Stimulated activated CD4-positive, alpha-beta T cell treated with anti-CD3 and anti-CD28 coated beads, Interleukin-12 subunit alpha, Interleukin-12 subunit beta, amount 100 ng/mL, for 4 hours (primary cell): Measurements from ENCODE around the gene ANKRD22.
"Not testable (repeated sequence)": the region's sequence is repeated elsewhere in the genome, so short reads cannot be mapped to it uniquely, and the experiment has no call there.

Experiments
- DNase-seq: peaks from one replicate; pipeline ENCODE4 v3.0.0-alpha.2; 2020

The ANKRD22 gene

DNA sequence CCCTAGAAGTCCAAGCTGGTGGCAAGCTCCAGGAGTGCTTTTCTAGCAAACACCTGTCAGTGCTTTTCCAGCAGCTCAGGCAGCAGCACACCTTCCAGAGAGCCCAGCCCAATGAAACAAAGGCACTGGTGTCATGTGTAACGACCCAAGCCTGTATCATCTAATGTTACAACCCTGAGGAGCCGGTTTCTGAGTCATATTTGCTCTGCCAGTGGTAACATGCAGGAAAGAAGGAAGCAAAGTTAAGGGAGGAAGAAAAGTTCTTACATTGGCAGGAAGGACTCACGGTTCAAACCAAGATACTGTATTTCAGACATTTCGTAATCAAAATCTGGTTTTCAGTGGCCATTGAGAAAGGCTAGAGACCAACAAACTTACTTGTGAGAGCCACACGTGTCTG lies at the start of gene ANKRD22:
TSS of gene ANKRD22 (minus strand) at position 139 of the 400 bp plus-strand sequence. CDS start 237 bp downstream, outside the sequence.
- no peak for DNase-seq

DNA sequence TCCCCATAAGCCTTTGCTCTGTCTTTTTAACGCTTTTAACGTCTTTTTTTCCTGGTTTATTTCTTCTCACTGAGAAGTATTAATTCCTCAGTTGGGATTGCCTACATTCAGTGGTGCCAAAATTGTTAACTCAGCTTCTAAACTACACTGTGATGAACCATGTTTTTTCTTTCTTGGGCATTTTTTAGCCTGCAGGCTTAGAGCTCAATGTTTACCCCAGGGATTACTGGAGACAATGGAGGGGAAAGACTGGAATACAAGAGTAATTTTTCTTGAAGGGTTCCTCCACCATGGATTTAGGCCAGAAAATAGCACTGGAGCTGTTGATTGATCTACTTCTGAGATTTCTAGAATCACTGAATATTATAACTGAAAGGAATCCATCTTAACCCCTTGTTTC lies 48.2 kb upstream of the ANKRD22 start:
- DNase-seq: no peak

DNA sequence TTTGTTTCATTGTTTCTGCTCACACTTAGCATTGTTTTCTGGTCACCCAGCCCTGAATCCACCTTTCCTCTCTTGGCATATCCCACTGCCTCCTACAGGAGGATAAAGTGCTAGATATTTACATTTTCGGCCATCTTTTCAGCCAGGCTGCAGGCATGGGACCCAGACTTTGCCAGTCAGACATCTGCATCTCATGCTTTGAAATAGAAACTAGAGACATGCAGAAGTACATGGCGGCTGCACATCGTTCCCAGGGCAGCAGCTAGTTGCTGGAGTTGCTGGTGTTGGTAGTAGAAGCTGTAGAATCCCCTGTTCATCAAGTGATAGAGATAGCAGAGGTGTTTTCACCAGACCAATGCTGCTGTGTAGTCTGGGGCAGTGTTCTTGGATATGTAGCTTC lies 47.1 kb upstream of the ANKRD22 start:
- DNase-seq: no peak

DNA sequence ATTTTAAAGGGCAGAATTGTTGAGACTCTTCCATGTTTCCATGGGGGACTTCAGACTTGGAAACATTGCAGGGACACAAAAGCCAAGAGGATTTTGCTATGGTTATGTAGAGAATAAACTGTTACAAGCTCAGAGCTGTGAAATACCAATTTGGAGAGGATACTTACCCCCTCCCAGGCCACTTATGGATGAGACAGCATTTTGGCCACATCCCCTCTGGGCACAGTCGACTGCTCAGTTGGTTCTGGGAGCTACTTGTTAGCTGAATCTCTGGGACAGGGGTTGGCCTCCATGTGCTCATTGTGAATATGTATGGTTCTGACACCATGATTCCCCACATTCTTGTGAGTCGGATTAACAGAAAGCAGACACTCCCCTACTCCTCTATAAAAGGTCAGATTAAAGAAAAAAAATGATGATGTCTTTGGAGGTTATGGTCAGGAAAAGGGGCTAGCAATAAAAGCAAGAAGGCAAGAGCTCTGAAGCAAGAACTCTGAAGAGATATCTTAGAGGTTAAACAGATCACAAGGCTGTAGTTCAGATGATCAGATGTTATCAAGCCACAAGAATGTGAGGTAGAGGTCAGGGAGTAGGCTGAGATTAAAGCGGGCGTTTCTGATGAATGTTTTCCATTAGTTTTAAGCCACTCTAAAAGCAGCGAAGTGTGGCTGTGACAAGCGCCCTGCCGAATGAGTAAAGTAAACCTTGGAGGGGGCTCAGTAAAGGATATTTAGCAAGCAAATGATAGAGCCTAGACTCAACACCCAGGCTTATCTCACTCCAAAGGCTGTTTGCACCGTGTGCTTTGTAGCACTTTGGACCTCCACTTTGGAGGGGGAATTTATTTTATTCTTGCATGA lies 45.6 kb upstream of the ANKRD22 start:
- DNase-seq: no peak

DNA sequence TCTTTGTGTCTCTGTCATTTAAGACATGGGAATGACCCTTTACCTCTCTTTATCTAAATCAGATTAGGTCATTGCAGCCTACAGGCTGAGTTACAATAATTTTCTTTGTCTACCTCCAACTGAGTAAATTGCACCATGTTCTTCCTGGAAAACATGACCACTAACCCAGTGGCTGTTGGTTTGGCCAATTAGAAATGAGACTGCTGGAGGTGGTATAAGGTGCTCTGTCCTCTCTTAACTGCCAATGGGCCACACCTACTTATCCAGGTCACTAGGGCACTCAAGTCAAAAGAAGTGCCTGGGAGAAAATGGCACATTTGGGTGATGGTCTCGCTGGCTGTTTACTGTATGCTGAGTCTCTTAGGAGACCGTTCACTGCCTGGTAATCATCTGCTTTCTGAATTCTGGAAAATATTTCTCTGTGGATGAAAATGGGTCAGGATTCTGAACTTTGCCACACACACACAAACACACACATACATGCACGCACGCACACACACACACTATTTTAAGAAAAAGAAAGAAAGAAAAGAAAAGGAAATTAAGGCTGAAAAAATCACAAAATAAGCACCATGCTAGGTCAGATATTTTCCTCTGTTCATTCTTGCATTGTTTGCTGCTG lies 44.8 kb upstream of the ANKRD22 start:
- DNase-seq: no peak

DNA sequence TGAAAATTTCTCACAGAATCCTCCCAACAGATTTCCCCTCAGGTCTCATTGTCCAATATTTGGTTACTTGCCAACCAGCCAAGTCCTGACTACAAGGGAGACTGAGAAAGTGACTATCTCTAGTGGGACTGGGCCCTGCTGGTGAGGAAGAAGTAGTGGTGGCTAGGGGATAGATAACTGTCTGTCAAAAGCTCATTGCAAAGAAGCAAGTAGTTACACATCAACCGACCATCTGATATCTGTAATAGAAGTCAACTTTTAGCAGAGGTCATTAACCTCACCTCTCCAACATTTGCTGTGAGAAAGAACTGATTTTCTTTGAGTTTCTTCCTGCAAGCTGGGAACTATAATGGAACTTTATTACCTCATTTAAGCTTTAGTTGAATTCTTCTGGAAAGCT lies 43.6 kb upstream of the ANKRD22 start:
- no peak for DNase-seq

DNA sequence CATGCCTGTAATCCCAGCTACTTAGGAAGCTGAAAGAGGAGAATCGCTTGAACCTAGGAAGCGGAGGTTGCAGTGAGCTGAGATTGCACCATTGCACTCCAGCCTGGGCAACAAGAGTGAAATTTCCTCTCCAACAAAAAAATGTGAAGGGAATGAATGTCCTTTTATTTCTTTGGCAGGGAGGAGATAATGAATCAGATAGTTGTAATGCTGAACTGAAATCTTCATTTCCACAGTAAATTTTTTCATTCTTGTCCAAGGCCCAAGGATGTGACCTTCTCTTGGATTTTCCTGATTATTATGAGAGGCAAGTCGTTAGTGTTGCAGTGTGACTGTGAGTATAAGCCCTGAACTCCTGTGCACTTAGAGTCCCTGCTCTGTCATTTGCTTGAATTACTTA lies 42.0 kb upstream of the ANKRD22 start:
- DNase-seq: no peak

DNA sequence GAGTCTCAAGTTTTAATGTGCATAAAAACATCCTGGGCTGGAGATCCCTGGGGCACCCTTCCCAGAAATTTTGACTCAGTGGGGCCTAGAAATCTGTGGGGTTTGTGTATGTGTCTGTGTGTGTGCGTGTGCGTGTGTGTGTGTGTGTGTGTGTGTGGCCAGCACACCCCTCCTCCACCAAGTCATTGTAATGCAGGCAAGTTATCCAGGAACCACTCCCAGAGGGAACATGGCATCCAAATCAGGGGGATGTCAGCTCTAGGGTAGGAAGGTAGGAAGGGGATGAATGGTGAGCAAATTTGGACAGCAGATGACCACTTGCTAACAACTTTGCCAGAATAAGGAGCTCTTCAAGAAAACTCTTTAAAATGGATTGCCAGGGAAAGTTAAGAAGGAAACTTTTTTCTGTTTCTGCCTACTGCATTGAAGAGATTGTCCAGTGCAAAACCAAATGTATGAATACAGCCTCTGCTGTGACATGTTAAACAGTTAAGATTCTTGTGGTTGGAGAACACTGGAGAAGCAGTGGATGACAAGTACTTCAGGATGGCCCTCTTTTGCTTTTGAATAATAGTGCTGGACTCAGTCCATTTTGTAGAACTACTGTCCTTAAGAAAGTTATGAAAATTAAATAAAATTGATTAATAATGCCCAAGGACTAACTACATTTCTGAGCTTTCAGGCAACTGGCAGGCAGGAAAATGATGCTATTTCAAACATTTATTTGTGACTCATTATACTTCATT lies 40.8 kb upstream of the ANKRD22 start:
- no peak for DNase-seq

DNA sequence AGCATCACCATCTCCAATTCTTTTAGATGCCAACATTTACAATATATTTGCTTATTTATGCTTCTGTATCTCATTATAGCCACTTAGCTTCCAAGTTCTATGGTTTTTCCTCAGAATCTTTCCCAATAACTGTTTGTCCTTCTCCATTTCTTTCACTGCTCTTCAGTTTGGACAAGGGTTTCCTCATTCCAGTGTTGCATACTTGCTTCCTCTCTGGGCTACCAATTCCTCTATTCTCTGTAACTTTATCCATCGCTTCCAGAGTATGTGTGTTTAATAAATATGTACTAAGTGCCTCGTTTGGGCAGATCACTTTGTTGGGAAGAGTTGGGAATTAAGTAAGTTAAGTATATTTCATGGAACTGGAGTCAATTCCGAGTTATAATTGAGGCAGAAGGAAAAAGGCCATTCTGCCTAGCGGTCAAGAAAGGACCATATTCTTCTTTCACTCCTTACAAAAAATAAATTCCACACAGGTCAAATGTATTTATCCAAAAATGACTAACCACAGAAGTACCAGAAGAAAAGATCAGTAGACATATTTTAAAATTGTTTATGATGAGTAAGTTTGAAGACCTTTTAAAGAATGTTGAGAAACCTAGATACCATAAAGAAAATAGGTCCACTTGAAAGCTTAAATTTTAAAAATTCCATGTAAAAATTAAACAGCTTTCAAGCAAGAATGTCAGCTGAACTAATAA lies 39.2 kb upstream of the ANKRD22 start:
- no peak for DNase-seq

DNA sequence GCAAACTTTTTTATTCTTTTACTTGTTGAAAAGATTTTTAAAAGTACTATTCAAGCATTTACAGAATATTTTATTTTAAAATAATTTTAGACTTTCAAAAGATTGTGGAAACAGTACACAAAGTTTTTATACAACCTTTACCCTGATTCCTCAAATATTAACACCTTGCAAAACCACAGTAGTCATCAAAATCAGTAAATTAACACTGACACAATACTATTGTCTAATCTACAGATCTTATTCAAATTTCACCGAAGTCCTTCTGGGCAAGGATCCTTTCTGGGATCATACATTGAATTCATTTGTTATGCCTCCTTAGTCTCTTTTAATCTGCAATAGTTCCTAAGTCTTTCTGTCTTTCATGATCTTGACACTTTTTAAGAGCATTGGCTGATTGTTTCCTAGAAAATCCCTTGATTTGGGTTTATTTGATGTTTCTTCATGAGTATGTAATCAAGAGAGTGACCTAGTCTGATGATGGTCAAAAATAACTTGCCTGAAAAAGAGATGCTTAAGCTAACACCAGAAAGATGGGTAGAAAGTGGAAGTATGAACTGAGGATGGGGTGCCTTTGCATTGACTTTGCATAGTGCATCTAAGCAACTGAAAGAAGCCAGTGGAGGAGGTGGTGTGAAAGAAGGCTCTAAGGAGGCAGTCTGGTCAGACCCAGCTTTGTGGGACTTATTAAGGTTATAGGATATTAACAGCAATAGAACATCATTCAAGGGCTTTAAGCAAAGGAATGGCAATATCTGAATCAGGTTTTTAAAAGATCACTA lies 38.1 kb upstream of the ANKRD22 start:
- DNase-seq: no peak

DNA sequence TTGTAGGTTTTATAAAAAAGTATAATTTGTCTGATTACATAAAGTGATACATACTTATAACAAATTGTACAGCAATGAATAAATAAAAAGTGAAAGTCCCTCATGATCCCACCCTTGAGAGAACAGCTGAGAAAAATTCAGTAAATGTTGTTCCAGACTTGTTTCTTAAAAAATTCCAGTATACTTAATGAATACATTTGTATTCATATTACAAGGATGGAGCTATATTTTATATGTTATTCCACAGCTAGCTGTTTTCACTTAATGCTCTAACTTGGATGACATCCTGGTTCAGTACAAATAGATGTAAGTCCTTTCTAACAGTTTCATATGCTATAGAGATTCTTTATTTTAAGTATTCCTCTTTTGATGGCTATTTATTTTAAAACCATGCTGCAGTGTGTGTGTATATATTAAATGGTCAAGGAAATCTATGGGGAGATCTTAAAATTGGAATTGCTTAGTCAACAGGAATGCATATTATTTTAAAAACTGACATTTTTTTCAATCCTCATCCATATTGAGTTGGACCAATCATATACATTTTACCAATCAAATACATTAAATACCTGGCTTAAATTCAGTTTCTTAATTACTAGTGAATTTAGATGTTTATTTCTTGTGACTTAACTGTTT lies 37.3 kb upstream of the ANKRD22 start:
- DNase-seq: no peak

DNA sequence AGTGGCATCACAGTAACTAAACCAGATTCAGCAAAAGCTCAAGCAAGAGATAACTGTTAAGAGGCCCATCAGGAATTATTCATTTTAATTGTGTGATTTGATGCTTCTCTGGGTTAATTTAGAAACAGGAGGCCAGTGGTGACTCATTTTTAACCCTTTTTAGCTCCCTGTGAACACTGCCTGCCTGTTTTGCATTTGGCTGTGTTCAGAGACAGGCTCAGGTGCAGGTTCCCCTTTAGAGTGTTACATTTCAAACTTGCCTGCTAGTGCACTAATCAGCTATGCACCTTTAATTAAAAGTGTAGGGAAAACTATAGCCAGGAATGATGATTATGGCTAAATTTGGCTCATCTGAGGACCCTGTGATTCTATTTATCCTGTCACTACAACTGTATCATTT lies 34.9 kb upstream of the ANKRD22 start:
- no peak for DNase-seq

DNA sequence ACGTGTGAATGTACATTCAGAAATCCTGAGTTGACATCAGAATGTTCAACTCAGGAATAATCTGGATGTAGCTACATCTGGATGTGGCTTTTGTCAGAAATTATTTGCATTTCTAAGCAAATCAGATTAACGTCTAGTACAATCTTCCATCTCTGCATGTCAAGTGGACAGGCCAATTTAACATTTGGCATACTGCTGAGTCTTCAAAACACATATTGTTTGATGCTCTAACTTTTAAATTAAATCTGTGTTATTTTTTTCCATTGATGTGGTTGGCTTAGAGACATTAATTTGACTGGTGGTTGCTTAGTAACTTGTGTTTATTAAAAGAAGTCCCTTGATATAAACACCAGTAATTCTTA lies 31.8 kb upstream of the ANKRD22 start:
- DNase-seq: no peak

DNA sequence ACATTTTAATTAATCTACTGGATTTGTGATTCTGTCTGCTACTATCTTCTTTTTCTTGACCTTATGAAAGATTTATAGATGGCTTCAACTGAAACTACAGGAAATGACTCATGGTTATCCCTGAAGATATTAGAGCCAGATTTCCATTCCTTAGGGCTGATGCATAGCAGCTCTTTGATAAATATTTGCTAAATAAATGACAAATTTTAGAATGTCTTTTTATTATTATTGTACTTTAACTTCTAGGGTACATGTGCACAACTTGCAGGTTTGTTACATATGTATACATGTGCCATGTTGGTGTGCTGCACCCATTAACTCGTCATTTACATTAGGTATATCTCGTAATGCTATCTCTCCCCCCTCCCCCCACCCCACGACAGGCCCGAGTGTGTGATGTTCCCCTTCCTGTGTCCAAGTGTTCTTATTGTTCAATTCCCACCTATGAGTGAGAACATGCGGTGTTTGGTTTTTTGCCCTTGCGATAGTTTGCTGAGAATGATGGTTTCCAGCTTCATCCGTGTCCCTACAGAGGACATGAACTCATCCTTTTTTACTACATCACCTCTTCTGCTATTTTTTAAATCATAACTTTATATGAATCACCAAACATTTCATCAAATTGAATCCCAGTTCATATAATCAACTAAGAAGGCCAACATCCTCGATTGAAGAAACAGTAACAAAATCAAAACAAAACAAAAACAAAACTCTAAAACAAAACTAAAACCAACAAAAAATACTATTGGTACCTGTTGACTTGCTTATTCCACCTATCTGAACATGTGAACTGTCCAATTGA lies 31.2 kb upstream of the ANKRD22 start:
- DNase-seq: not testable (repeated sequence)

DNA sequence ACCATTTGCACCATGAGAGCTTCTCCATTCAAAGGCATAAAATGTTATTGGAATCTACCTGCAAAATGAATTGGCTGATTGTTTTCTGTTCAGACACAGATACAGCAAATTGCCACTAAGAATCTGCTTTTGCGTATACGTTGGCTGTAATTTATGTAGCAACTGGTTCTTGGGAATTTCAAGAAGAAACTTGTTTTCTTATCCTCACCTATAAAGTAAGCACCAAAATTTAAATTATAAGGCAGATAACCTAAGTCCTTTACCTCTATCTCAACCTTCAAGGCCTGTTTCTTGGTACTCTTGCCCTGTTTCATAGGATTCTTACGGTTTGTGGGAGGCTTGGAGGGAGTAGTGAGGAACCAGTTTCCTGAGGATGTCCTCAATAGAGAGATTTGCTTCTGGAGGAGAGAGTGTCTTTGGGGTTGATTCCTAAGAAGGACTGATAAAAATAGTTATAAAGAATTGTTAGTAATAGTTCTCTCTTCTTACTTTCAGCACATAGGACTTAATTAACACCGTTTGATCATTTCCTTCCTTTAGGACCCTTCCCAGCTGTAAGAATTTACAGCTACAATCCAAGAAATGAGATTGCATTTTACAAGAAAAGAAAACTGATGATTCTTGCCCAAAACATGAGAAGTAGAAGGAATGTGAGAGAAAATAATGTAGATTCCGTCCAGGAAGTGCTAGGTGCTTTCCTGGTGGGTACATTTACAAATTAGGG lies 30.4 kb upstream of the ANKRD22 start:
- DNase-seq: no peak

DNA sequence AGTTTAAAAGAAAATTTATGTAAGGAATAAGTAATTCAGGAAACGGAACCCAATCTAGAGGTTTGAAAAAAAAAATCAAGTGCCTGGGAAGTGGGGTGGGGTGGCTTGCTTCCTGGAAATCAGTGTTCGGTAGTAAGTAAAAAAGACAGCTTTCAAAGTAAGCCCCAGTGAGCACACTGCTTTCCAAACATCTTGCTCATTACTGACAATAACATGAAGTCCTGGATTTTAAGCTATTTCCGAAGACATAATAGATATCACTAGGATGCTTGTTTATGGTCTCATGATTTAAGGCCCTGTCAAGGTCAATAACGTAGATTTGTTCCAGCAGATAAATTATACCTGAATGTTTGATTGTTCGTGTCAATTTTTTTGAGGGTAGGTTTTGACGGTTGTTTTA lies 29.7 kb upstream of the ANKRD22 start:
- DNase-seq: no peak

DNA sequence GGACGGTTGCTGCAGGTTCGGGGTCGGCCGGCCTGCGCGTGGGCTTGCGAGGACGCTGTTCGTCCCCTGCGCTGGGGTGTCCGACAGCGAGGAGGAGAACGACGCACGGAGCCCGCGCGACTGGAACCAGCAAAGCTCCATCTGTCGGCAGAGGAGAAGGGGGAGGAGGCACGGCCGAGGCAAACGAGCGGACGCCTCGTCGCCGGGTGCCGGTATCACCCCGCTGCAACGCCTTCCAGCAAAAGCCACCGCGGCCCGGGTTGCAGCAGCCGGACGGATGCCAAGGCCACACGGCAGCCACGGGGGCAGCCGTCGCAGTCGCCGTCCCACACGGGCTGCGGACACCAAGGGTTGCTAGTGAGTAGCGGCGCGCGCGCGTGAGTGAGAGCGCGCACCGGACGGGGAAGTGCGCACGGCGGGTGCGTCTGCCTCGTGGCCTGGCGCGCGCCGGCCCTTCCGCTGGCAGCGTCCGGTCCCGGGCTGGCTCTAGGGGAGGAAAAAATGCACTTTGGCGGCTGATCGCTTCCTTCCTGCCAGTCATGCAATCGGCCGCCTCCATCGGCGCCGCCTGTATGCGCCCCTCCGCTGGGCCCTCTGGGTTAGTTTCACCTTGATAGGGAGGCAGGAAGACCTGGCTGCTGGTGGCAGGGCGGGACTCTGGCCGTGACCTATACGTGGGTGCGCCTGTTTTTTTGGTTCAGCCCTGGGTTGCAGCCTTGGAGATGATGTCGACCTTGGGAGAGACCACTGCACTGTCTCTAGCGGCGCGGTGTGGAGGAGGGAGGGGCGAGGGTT lies 28.8 kb upstream of the ANKRD22 start:
- peak; percentile 63 for DNase-seq

DNA sequence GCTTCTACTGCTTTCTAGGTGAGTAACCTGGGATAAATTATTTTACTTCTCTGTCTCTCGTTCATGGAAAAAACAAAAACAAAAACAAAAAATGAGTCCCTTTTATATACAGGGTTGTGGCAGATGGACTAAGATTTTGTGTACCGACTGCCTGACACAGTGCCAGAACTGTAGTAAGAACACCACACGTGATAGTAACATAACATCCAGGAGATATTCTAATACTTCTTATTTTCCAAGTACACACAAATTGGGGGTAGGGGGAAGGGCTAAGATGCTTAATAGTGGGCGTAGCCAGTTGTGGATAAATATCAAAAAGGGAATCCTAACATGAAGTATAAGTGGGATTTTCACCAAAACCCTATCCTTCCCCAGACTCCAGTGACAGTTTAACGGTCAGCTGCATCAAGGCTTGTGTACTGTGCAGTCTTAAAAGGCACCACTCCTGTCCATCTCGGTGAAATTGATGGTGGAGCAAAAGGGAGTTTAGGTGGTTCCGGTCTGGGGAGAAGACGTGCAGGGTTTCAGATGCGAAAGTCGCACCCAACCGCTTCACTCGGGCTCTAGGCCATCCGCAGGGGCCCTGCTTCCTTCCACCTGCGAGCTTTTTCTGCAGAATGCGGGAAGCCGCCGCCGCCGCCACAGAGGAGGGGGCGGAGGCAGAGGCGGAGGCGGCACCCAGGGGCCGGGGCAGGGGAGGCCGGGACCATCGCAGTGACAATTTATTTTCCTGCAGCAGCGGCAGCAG lies 28.1 kb upstream of the ANKRD22 start, which contains the start of gene STAMBPL1:
TSS of gene STAMBPL1 (plus strand) at position 712 of the 748 bp plus-strand sequence. CDS start 21,464 bp downstream, outside the sequence.
- peak; percentile 67 for DNase-seq

DNA sequence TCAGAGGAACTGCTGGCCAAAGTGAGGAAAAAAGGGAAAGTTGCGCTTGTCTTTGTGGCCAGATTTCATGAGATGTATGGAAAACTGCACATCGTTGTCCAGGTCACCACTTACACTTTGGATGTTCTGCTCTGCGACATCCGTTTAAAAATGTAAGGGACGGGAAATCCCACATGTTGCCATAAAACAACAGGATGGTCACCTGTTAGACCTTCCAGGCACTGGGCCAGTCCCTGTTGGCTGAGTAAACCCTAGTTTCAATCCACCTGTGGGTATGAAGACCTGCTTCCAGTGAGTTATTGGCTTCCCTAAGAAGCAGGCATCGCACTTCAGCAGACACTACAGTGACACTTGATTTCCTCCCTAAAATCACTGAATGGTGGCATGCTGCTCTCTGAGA lies 25.7 kb upstream of the ANKRD22 start:
- DNase-seq: no peak
